ENCODE results near the gene USE1.

The USE1 gene

DNA sequence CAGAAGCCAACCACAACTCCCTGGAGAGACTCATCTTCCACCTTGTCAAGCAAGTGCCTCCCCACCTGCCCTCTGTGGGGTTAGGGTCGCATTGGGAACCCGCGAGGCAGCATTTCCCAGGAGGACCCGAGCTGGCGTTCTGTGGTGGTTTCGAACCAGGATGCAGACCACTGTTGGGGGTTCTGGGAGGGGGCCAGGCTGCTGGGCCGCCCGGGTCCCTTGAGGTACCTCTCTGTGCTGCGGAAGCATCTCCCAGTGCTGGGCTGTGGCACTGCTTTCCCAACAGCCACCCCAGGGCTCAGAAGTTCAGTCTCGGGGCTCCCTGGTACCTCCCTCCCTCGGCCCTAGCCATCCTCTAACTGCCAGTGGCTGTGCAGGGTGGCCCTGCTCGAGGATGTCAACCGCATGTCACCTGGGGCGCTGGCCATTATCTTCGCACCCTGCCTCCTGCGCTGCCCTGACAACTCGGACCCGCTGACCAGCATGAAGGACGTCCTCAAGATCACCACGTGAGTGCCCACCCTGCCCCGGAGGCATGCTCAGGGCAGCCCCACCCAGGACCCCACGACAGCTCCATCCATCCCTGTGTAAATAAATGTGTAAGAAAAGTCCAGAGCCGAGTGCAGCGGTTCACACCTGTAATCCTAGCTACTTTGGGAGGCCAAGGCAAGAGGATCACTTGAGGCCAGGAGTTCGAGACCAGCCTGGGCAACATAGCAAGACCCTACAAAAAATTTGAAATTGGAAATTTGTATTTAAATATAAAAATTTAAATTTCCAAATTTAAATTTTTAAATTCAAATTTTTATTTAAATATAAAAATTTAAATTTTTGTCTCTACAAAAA lies 8.2 kb upstream of the USE1 start:
- DNase-seq, result peak; percentile 47

GRCh38 chr19:17209126-17210036 lies 5.8 kb upstream of the USE1 start:
- no peak for DNase-seq

DNA sequence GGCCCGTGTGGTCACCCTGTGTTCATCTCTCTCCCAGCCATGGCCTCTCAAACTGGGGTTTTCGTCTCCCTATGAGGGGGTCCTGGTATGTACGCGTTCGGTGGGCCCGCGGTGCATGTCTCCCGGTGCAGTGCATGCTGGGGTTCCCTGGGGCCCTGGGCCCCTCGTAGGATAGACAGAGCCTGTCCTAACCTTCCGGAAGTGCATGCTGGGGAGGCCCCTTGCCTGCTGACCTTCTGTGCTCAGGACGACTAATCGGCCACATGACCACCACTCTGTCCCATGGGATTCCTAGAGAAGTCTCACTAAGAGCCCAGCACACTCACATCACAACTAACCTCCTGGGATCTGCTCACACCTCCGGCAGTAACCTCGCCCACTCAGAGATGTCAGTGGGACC lies 4.9 kb upstream of the USE1 start:
- no peak for DNase-seq

GRCh38 chr19:17211547-17212446 lies 3.4 kb upstream of the USE1 start:
- DNase-seq, result no peak

- DNase-seq, result no peak
These were observed 1.8 kb upstream of the USE1 start for GRCh38 chr19:17213334-17213733.

DNA sequence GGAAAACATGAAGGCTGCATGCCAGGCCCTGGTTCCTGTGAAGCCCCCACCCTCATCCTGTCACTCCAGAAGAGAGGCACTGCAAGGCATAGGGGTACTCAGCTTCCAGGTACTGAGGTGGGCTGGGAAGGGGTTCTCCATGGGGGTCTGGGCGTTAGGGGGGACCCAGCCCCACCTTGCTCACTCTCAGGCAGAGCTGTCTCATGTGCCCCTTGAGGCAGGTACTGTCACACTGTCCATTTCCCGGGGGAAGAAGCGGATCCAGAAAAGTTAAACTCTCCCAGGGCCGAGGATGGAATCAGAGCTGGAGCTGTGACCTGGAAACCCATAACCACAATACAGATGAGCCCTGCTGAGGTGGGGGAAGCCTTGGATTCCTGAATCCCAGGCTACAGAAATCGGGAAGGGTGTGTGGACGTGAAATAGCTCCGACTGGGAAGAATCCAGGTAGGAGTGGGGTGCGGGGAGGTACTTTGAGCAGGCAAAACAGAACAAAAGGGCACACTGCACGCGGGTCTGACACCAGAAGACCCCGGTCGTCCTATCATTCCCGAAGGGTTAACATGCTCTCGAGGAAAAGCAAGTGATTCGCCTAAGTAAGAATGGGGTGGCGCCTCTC lies 540 bp upstream of the USE1 start:
- DNase-seq, result peak; percentile 82

GRCh38 chr19:17216058-17216670 lies 1.0 kb downstream of the USE1 start:
- DNase-seq, result no peak

GRCh38 chr19:17219286-17219685 lies 4.1 kb downstream of the USE1 start:
- DNase-seq, result no peak

GRCh38 chr19:17220207-17220758 lies 5.1 kb downstream of the USE1 start:
- no peak for DNase-seq

DNA sequence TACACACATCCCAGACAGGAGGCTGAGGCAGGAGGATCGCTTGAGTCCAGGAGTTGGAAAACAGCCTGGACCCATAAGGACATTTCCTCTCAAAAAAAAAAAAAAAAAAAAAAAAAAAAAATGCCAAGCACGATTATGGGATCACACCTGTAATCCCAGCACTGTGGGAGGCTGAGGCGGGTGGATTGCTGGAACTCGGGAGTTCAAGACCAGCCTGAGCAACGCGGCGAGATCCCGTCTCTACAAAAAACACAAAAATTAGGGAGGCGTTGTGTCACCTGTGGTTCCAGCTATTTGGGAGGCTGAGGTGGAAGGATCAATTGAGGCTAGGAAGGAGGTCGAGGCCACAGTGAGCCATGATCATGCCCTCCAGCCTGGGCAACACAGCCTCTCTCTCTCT lies 9.9 kb downstream of the USE1 start:
- DNase-seq, result no peak

- DNase-seq, result peak; percentile 97
These were observed 11.1 kb downstream of the USE1 start, which contains the start of gene OCEL1 for GRCh38 chr19:17226002-17226933. TSS of gene OCEL1 (plus strand) at chr19:17226226. CDS start at chr19:17226248, 22 bp downstream.

- no peak for DNase-seq
These were observed 12.7 kb downstream of the USE1 start for GRCh38 chr19:17227798-17228367.

- DNase-seq, result no peak
These were observed 14.7 kb downstream of the USE1 start for GRCh38 chr19:17229890-17230289.

- no peak for DNase-seq
These were observed 17.1 kb downstream of the USE1 start for GRCh38 chr19:17232258-17232657.

- DNase-seq, result peak; percentile 35
These were observed 19.7 kb downstream of the USE1 start for GRCh38 chr19:17234911-17235299.

DNA sequence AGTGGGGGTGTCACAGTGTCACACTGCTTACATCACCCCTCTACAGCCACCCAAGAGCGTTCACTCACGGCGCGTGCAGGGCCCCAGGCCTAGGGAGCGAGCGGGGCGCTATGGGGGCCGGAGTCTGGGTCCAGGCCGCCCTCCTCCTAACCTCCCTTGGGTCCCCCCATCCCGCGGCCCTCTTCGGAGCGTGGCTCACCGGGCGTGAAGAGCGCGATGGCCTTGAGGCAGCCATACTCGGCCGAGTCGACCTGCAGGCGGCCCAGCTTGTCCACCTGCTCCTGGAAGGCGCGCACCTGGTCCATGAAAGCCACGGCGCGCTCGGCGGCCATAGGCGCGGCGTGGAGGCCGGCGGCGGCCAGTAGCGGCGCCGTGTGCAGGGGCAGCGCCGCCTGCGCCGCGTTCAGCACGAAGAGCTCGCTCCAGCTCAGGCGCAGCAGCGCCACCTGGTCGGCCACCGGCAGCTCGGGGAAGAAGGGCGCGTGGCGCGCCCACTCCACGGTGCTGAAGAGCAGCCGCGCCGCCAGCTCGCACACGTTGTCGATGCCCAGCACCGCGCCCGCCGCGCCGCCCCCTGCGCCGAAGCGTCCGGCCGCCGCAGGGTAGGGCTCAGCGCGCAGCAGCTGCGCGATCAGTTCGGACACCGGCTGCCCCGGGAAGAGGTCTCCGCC lies 20.3 kb downstream of the USE1 start:
- DNase-seq, result peak; percentile 61

GRCh38 chr19:17235971-17236777 lies 21.0 kb downstream of the USE1 start:
- peak; percentile 63 for DNase-seq

- peak; percentile 10 for DNase-seq
These were observed 21.8 kb downstream of the USE1 start for GRCh38 chr19:17236811-17237543.

All from NCI-H2171 treated with DMSO at 0.1 percent for 48 hours (cell line).